Middle frontal gyrus (tissue), 1 donor: Measurements from ENCODE around the gene ANAPC4.
A peak's percentile ranks its signal among the peaks of the same experiment; 100 is the strongest.

Experiments
- DNase-seq: peaks from one replicate; pipeline ENCODE4 v3.0.0-alpha.2; 2015; ENCODE audit warnings: low spot score; ENCODE audit errors: extremely low spot score

Gene ANAPC4

DNA sequence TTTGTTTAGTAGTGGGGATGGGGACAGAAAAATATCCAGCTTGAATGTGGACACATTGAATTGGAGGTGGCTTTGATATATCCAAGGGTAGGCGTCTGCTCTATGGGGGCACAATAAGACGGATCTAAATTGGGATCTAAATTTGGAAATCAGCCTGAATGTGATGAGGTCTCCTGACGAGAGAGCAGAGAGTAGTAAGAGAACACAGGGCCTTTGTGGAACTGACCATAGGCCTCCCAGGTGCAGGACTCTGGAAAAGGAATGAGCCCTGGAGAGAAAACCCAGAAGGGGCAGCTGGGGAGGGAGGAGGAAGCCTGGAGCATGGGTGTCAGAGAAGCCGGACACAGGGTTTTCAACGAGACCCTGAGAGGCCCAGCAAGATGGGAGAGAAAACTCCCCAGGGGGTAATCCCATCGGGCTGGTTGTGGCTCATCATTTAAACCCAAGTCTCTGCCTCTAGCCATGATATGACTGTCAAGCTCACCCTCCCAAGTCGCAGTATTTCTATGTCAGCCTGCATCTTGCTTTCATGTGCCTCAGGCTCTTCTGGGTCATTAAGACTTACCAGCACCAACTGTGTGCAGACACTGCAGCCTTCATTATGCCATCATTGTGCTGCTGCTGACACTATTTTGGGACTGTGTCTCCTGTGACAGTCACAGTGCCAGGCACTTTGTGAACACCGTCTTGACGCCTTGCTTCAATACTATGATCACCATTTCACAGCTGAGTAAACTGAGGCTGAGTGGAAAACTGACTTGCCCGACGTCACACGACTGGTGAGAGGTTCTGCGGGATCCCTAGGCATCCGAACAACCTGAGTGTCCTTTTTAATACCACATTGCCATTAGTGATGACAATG lies 57.1 kb downstream of the ANAPC4 start:
- DNase-seq, result no peak

DNA sequence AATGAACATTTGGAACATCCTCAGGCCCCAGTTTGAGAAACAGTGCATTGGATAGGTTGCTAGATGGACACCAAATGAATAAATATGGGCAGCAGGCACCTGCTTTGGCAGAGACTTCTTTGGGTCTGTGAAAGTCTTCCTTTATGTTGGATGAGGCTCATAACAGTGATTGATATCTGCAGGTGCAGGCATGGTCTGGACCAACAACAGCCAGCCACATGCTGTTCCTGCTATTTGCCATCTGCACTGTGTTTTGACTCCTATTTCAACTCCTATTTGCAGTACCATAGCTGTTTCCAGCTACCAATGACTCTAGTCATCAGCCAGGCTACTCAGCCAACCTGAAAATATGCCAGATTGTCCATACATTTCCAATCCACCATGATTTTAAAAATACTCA lies 60.9 kb downstream of the ANAPC4 start:
- DNase-seq, result no peak

DNA sequence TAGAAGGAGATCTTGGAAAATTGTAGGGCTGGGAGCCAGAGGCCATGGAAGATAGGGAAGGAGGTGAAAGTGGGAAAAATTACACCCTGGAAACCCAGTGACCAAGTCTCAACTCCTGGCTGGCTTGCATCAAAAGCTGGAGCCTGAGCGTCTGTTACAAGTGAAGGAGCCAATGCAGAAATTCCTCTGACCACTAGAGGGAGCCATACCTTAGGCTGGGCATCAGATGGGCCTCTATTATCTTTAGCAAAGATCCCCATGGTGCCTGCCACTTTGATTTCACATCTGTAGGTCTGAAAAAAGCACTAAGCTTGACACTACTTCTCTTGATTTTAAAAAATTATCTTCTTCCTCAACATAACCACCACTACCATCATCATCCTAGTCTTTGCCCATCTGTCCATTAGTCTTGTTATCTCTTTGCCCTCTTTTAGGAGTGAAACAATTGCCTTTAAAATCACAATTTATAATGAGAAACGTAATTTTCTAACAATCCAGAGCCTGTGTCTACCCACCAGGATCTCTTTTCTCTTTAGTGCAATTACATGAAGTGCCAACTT lies 62.9 kb downstream of the ANAPC4 start:
- peak; percentile 47 for DNase-seq

DNA sequence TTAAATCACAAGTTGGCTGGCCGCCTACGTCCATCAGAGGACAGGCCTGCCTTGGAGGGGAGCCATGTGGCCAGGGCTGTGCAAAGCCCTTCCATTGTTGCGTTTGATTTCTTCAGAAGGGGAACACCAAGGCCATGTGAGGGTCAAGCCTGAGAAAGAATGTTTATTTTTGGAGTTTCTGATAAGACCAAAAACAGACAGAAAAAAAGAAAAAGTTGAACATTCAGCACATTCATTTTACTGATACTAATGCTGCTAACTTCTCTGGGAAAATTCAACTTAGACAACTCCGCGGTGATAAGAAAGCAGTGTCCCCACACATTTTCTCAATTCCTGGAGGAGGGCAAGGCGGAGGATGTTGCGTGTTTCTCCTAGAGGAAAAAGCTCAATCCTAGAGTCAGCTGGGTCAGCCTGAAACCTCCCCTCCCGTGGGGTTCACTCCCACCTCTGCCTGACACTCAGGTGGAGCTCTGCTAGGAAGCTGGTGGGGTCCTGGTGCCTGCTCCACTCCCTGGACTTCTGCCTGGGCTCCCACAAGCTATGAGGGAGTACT lies 63.5 kb downstream of the ANAPC4 start:
- DNase-seq, result peak; percentile 8

DNA sequence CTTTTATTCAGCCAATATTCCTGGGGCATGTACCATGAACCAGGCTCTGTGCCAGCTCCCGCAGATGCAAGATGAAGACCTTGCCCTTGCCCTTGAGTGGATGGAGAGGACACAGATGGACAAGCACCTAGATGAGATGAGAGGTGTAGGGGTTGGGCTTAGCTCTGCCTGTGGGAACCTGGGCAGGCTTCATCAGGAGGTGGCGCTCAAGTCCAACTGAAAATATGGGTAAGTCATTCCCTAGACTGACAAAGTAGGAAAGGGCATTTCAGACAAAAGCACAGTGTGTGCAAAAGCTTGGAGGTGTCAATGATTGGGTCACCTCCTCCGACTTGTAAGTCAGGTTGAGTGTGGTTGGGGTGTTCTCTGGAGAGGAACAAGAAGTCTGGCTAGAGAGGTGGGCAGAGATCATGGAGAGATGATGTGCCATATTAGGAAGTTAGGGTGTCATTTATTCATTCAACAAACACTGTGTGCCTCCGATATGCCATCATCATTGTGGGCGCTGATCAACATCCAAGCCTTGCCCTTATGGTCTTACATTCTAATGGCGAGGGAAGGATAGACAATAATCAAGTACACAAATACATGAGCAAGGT lies 64.6 kb downstream of the ANAPC4 start:
- peak; percentile 12 for DNase-seq

DNA sequence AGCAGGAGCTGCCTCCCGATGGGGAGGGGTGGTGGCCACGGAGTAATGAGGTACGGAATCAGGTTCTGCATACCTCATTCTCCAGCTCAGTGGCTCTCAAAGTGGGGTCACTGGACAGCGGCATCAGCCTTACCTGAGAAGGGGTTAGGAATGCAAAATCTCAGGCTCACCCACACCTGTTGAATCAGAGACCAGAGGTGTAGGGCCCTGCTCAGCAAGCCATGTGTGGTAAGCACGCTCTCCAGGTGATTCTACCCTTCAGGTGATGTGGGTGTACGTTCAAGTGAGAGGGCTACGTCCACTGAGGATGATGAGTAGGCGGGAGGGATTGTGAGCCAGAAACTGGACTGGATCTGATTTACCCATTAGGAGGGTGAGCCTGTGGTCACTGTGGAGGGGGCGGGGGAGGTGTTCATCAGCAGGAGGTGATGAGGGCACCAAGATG lies 65.8 kb downstream of the ANAPC4 start:
- no peak for DNase-seq

DNA sequence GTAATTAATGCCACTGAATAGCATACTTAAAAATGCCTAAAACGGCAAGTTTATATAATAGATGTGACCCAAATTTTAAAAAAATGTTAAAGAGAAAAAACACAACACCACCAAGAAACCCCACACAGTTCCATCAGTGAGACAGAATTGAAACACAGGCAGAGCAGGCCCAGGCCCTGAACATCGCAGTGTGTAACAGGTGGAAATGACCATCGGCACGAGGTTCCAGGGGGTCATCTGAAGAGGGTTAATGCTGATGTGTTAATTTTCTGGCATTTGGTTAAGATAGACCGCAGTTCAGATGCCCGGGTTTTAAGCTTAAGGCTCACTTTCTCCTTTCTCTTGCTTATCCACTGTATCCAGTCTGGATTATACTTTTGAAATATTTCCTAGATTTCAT lies 66.8 kb downstream of the ANAPC4 start:
- no peak for DNase-seq

DNA sequence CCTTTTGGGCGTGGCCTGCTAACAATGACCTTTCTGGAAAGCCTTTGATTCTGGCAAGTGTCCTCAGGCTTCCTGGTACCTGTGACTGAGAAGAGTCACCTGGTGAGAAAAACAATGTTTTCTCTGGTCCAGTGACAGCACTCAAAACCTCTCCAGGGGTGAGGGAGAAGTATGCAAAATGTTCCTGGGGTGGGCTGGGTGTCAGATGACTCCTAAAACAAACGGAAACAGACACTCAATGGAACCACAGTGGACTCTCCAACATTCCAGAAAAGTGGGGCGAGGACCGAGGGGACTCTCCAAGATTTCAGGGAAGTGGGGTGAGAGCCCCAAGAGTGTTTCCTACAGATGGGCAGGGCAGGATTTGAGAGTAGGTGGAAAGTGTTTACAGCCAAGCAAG lies 69.5 kb downstream of the ANAPC4 start:
- no peak for DNase-seq

DNA sequence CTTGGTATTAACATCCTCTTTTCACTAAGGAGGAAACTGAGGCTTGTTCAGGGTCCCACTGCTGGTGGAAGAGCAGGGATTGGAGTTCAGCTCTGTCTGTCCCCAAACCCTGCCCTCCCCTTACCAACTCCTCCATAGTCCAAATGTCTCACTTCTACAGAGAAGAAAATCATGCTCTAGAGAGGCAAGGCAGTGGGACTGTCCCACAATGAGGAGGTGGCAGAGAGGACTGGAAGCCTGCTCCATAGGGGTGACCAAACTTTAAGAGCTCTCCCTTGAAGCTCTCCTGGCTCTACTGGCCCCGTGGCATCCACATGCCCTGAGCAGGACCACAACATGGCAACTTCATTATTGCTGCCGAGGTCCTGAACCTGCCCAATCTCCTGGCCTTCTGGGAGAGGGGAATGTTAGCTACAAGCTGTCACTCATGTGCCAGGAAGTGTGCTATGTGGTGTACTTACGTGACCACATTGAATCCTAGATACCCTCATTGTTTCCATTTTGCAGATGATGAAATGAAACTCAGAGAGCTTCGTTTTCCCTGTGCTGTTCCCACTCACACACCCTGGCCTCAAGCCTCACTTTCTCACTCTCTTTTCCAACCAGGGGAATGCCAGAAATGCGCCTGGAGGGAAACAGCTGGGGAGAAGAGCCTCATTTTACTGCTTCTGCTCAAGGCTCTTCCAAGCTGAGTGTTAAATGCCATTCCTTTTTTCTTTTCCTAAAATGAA lies 71.5 kb downstream of the ANAPC4 start:
- no peak for DNase-seq

DNA sequence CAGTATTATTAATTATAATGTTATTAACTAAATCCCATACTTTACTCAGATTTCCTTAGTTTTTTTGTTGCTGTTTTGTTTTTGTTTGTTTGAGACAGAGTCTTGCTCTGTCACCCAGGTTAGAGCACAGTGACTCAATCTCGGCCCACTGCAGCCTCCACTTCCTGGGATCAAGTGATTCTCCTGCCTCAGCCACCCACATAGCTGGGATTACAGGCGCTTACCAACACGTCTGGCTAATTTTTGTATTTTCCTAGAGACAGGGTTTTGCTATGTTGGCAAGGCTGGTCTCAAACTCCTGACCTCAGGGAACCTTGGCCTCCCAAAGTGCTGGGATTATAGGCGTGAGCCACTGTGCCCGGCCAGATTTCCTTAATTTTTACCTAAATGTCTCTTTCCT lies 72.2 kb downstream of the ANAPC4 start:
- no peak for DNase-seq

DNA sequence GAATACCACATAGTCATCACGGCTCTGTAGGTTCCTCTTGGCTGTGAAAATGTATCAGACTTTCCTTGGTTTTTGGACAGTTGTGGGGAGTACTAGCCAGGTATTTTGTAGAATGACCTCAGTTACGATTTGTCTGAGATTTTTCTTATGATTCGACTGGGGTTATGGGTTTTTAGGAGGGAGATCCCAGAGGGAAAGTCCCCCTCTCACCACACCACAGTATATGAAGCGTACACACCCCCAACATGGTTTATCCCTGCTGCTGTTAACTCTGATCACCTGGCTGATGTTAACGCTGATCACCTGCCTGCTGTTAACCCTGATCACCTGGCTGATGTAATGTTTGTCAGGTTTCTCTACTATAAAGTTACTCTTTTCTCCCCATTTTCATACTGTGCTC lies 72.6 kb downstream of the ANAPC4 start:
- no peak for DNase-seq

DNA sequence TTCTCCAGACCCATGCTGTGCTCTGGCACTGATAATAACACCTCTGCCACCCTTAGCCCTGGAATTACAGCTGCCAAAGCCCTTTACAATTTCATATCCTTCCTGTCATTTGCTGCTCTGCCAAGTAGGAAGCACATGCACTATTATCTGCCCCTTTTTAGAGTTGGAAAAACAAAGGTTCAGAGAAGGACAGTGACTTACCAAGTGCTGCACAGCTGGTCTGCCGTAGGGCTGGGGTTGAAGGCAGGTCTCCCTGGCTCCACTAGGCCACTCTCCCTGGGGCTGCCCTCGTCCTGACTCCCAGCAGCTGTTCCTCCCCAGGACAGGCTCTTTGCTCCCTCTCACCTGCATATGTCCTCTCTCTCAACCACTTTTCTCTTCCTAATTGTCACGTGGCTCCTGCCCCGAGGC lies 73.4 kb downstream of the ANAPC4 start:
- no peak for DNase-seq

DNA sequence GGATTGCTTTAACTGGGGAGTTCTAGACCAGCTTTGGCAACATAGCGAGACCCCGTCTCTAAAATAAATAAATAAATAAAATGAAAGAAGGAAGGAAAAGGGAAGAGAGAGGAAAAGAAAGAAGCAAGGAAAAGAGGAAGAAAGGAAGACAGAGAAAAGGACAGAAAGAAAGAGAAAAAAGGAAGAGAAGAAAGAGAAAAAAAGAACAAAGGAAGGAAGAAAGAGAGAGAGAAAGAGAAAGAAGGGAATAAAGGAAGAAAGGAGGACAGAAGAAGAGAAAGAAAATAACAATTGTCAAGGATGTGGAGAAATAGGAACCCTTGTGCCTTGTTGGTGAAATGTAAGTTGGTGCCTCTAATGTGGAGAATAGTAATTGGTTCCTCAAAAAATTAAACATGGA lies 74.6 kb downstream of the ANAPC4 start:
- DNase-seq, result no peak

DNA sequence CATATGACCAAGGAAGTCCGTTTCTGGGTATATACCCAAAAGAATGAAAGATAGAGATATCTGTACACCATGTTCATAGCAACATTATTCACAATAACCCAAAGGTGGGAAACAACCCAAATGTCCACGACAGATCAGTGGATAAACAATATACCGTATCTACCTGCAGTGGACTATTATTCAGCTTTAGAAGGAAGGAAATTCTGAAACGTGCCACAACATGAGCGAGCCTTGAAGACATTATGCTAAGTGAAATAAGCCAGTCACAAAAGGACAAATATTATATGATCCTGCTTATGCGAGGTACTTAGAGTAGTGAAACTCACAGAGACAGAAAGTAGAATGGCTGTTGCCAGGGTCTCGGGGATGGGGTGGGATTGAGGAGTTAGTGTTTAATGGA lies 75.0 kb downstream of the ANAPC4 start:
- no peak for DNase-seq

DNA sequence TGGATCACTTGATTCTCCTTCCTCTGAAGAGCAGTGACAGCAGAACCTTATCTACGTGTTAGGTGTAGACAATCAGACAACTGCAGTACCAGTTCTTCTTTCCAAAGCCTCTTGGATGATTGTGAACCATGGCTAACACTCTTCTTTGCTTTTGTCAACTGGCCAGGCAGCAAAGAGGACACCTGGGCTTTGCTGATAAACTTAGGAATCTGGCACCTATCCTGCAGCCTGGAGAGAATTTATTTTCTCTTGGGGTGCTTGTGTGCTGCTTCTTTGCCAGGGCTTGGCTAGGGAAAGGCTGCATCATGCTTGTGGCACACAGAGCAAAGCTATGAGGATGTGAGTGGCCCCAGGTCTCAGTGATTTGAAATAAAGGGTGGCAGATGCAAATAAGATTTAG lies 77.4 kb downstream of the ANAPC4 start:
- DNase-seq, result no peak

DNA sequence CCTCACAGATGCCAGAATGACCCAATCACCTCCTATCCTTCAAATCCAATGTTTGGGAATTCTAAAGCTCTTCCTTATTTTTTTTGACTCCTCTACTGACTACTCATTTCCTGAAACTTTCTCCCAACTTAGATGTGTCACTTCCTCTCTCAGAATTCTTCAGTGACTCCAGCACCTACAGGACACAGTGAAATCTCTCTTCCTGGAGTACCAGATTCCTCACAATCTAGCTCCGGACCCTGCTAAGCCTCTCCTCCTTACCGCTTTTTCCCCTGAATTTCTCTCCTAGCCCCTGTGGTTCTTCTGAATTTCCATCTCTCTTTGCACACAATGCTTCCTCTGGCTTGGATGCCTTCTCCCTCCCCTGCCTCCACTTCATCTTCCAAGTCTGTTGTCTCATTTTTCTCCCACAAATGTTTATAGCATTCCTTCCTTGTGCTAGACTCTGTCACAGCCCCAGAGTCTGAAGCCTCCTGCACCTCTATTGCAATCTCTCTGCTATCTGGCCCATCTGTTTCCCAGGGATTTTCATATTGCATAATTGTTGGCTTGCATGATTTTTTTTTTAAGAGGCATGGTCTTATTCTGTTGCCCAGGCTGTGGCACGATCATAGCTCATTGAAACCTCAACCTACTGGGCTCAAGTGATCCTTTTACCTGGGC lies 80.1 kb downstream of the ANAPC4 start:
- DNase-seq, result no peak

DNA sequence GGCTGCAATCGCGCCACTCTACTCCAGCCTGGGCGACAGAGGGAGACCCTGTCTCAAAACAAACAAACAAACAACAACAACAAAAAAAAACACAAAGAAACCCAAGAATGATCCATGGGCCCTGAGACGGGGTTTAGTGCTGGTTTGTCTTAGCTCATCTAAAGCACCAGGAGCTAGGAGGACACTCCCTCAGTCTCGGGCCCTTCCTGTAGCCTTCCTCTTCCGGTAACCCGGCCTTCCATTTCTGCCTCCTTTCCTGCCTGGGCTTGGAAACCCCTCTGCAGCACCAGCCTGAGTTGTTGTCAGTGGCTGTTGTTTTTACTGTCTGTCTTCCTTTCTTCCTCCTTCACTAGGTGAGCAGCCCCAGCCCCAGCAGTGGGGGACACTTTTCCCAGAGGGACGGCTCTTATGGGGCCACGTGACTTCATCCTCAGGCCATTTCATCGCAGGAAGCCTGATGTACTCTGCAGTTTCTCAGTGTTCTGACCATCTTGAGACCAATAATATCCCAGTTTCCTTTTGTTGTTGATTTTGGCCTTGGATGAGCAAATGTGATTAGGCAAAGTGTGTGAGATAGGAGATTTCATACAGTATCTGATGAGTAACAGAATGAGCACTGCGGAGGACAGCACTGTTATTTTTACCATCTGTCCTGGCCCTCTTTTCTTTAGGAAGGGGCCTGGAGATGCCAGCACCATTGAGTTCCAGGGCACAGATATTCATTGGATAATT lies 90.1 kb downstream of the ANAPC4 start:
- DNase-seq, result no peak

DNA sequence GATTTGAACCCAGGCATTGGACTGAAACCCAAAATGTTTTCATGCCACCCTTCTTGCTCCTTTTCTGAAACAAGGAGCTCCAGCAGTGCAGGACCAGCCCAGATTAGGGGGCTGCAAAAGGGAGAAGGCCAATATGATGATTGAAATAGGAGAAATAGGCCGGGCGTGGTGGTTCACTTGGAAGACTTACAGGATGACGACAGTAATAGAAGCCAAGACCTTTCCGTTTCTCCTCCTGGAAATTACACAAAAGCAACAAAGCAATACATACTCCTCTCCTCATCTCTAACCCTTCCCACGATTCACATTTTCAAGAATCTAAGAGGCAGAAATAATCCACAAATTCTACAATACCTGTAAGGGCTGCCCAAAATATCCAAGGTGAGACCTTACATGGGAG lies 90.8 kb downstream of the ANAPC4 start:
- DNase-seq, result no peak
